ENCODE measurements around the gene ACBD7.

The ACBD7 gene

DNA sequence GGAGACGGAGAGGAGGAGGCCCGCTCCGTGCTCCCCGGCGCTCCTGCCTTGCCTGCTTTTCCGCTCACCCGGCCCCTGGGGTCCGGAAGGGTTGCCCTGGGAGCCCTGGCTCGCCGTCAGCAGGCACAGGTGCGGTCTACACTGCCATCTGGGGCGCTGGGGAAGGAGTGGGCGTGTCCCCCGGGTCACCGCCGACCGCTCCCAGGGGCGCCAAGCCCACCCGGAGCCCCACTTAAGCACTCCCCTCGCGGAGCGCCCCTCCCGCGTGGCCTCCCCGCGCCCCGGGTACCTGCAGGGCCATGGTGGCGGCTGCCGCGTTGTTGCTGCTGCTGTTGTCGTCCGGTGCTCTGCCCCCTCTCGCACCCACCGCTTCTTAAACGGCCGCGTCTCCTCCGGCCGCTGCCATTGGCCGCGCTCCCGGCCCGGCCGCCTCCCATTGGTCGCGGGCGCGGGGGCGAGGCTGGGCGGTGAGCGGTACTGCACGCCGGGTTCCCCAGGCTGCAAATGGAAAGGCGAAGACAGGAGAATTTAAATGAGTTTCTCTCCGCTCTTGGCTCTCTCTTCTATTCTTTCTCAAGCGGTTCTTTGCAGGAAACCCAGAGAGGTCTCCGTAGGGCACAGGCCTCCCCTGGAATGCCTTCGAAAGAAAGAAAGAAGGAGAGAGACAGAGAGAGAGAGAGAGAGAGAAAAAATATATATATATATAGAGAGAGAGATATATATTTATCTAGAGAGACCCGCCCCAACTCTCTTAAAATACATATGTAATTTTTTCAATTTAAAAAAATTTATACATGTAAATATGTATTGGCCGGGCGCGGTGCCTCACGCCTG lies at the start of gene ACBD7:
Gene ACBD7 (minus strand): TSS at position 349 of the 834 bp plus-strand sequence. CDS start 48 bp downstream, at position 301.
- DNase-seq (ENCODE audit: low read depth) = peak; percentile 79

DNA sequence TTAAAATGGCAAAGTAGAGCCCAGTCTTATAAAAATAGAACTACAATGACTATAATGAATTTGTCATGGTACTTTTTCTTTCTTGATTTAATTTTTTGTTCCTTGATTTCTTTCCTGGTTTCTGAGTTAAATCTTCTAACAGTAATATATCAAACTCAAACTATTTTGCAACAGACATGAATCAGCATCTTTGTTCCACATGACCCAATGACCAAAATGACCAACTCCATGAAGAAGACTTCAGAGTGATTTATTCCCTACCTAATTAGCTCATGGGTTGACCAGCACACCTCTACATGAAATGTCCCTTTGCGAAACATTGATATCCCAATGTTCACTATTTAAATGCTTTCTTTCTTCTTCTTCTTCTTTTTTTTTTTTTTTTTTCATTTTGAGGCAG lies 49.1 kb upstream of the ACBD7 start:
- DNase-seq (ENCODE audit: low read depth) = no peak

DNA sequence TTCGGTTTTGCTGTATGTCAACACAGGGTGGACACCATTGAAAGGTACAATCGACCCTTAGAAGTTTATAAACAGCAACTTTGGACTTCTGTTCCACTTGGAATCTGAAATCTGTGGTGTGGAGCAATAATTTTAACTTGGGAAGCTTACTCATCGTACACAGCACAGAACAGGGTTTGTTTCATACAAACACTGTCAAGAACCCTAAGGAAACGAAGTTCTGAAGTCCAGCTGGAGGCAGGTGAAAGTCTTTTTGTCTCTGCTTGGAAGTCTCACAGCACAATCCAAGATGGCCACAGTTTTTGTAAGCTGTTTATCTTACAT lies 48.4 kb upstream of the ACBD7 start:
- DNase-seq (ENCODE audit: low read depth) = no peak

DNA sequence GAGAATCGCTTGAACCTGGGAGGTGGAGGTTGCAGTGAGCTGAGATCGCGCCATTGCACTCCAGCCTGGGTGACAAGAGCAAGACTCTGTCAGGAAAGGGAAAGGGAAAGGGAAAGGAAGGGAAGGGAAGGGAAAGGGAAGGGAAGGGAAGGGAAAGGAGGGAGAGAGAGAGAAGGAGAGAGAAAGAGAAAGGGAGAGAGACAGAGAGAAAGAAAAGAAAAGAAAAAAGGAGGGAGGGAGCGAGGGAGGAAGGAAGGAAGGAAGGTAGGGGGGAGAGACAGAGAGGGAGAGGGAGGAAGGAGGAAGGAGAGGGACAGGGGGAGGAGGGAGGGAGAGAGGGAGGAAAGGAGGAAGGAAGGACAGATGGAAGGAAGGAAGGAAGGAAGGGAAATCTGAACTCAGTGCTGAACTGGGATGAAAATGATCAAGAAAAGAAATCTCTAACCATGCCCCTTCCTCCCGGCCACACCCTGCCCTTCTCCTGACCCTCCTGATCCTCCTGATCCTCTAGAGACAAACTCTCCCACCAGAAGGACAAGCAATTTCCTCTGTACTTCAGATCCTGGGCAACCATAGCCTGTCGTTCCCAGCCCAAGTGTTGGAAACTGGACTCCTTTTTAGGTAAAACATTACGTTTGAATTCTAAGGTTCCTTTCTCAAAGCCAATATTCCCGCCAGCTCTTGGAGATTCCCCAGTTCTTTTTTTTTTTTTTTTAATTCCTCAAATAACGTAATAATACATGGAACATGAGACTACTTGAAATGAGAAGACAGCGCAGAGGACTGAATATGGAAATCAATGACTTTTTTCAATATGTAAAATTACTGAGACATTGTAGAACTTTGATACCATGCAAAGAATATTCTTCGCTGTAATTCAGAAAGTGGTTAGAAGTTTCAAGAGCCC lies 47.8 kb upstream of the ACBD7 start:
- no peak for DNase-seq (ENCODE audit: low read depth)

DNA sequence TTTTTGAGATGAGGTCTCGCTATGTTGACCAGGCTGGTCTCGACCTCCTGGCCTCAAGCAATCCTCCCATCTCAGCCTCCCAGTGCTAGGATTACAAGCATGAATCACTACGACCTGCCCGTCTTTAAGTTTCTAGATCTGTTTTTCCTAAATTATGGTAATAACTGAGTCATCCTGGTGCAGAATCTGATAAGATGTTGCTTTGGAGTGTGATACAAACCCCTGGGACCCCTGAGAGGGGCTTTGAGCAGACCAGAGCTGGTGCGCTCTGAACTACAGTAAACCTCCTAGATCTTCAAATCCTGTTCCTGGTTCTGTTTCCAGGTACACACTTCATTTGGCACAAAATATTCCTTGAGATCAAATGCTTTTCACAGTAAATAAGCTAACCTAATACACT lies 42.8 kb upstream of the ACBD7 start:
- DNase-seq (ENCODE audit: low read depth) = no peak

DNA sequence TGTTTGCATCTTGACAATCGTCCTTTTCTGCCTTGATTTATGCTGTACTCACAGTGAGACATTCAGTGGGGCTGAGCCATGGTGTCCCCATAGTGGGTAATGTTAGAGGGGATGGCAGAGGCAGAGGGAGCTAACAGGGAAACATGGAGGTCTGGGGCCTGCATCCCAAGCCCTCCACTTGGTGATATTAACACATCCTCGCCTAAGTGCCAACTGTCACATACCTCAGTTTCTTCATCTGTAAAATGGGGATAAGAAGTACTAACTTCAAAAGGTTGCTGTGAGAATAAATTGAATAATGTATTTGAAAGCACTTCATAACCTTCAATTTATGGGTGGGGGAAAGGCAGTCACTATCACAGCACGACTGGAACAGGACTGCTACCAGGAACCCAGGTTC lies 36.3 kb upstream of the ACBD7 start:
- DNase-seq (ENCODE audit: low read depth) = no peak

DNA sequence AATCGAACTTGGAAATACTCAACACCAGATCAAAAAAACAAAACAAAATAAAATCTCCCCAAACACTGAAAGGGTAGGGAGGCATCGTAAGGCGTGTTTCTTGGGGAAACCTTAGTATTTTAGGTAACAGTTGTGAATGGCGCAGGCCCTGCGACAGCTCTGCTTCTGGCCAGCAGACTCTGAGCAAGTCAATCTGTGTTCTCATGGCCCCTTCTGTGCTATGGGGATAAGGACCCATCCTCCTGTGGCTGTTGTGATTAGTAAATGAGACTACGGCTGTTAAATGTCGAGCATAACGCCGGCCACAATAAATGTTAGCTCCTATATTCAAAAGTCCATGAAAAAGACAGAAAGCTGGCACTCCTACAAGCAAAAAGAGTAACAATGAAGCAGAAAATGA lies 35.6 kb upstream of the ACBD7 start:
- no peak for DNase-seq (ENCODE audit: low read depth)

DNA sequence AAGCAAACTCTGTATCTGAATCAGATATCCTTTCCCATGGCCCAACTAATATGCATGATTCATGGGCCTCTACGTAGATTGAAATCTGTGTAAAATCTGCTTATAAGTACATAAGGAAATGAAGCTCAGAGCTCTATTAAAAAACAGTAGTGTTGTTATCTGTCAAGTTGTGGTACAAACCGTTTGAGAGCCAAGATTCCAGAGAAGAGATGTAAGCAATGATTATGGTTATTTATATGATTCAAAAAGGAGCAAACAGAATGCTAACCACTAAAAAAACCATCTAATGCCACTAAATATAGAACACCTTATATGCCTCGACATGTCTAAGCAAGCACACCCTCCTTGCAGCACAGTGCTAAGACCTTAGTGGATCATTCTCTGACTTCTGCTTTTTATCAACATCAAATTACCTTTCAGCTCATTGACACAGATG lies 35.2 kb upstream of the ACBD7 start:
- no peak for DNase-seq (ENCODE audit: low read depth)

DNA sequence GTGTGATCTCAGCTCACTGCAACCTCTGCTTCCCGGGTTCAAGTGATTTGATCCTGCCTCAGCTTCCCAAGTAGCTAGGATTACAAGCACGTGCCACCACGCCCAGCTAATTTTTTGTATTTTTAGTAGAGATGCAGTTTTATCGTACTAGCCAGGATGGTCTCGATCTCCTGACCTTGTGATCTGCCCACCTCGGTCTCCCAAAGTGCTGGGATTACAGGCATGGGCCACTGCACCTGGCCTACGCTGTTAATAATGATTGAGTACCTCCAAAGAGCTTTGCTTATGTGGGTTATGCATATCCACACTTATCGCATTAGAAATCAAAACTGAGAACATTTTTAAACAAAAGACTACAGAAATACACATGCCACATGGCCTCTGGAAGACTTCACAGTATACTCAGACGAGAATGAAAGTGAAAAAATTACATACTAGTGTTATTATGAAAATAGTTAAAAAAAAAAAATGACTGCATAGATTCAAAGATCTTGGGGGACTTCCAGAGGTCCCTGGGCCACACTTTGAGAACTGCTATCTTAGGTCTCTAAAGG lies 34.0 kb upstream of the ACBD7 start:
- DNase-seq (ENCODE audit: low read depth) = no peak

DNA sequence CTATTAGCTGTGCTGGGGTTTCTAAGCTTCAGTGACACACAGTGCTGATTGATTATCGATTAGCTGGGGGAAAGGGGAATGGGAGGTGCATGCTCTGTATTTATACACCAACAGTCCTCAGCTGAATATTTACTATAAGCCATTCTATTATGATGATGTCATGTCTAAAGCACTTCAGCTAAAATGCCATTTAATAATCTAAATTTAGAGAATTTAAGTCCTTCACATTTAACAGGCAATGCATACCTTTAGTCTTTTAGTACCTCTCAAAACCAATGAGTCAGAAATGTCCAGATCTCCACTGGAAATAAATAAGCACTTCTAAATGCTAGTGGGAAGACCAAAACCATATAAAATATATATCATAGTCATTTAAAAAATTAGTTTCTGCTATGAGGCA lies 33.1 kb upstream of the ACBD7 start:
- no peak for DNase-seq (ENCODE audit: low read depth)

DNA sequence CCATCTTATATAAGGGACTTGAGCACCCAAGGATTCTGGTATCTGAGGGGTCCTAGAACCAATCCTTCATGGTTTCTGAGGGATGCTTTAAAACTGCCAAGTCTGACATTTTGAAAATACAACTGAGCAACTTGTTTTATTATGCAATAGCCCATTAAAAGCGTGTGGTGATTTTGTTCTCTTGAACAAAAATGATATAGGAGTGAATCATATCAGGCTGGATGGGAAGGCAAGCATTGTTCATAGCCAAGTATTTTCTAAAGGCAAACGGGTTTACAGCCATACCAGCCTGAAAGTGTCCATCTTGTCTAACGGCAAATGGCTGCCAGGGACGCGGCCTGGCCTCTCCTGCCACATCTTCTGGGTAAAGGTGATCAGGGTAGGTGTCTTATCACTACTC lies 31.9 kb upstream of the ACBD7 start:
- DNase-seq (ENCODE audit: low read depth) = no peak

DNA sequence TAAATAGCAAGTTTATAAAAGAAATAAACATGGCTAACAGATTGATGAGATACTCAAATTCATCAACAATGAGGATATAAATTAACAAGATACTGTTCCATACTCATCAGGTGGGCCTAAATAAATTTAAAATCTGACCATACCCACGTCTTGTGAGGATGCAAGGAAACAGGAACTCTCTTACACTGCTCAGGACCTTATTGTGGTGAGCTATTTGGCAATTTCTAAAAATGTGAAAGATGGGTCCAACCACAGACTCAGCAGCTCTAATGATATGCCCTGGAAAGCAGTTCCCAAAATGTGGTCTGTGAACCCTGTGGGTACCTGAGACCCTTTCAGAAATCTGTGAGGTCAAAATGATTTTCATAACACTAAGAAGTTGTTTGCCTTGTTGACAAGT lies 30.0 kb upstream of the ACBD7 start:
- no peak for DNase-seq (ENCODE audit: low read depth)

DNA sequence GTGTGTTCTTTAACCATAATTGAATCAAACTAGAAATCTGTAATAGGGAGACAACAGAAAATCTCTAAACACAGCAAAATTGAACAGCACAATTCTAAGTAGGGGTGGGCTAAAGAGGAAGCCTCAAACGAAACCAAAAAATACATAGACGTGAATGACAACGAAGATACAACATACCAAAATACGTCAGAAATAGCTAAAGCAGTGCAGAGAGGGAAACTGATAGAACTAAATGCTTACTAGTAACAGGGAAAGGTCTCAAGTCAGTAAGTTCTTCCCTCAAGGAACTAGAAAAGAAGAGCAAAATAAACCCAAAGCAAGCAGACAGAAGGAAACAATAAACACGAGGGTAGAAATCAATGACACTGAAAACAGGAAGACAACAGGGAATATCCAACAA lies 27.6 kb upstream of the ACBD7 start:
- no peak for DNase-seq (ENCODE audit: low read depth)

DNA sequence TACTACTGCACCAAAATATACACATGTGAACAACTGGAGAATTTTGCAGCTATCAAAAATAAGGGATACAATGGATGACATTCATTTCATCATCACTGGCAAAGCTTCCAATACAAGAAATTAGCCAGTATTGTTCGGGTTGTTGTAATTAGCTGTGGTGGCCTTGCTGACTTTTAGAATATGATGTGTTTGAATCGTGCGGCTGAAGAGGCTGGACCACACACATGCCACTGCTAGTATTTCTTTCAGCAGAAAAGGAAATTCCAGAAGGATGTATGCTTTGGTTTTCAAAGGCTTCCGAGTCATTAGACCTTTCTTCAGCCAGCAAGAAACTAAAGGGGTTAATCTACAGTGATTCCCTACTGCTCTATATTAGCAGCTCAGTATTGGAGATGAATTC lies 25.2 kb upstream of the ACBD7 start:
- DNase-seq (ENCODE audit: low read depth) = no peak

DNA sequence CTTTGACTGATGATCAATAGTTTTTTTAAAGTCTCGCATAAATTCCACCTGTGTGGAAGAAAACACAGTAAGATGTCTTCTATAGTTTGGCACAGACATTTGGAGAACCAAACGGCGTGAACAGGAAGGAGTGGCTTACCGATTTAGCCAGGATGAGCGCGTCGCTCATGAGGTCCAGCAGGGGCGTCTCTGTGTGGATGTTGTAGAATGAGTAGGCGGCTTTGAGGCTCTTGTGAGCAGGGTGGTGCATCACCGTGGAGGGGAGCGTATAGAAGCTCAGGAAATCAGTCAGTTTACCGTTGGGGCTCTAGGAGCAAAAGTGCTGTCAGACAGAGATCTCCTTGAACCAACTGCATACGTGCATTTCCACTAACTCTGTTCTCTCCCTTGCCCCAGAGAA lies 24.1 kb upstream of the ACBD7 start:
- DNase-seq (ENCODE audit: low read depth) = no peak

DNA sequence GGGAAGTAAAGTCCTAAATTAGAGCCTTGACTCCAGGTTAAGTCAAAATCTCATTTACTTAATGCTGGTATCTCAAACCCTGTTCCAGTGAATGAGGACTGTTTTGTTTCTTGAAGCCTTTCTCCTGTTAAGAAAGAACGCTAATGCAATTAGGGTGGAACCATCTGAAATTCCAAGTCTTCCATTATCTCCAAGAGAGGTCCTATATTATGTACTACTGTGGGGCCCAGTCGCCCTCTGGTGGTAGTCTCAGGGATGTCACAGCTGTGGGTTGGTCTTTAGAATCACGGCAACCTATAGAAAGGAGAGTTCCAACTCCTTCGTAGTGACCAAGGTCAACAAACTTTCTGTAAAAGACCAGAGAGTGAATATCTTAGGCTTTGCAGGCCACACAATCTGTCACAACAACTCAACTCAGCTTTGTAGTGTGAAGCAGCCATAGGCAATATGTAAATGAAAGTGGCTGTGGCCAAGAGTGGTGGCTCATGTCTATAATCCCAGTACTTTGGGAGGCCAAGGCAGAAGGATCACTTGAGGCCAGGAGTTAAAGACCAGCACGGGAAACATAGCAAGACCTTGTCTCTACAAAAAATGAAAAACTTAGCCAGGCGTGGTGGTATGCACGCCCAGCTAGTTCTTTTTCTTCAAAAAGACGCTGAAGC lies 17.9 kb upstream of the ACBD7 start:
- DNase-seq (ENCODE audit: low read depth) = peak; percentile 56

DNA sequence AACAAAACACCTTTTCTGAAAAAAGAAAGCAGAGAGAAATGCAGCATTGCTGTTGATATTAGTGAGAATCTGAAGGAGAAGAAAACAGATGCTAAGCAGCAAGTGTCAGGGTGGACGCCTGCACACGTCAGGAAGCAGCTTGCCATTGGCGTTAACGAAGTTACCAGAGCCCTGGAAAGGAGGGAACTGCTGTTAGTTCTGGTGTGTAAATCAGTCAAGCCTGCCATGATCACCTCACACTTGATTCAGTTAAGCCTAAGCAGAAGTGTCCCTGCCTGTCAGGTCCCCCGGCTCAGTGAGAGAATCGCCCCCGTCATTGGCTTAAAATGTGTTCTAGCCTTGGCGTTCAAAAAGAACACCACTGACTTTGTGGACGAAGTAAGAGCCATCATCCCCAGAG lies 14.9 kb upstream of the ACBD7 start:
- no peak for DNase-seq (ENCODE audit: low read depth)

DNA sequence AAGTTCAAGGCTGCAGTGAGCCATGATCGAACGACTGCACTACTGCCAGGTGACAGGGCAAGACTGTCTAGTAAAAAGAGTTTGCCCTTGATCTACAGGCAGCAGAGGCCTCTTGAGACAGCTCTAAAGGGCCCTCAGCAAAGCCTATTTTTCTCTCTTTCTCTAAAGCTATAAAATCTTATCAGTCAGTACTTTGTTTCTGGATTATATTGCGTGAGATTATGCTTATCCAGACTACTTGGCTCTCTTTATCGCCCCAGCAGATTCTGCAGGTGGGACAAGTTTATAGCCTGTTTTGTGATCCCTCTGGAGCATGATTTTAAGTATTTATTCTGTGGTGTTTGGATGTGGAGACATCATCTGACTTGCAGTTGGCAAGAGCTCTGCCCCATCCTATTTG lies 11.3 kb upstream of the ACBD7 start:
- DNase-seq (ENCODE audit: low read depth) = no peak

DNA sequence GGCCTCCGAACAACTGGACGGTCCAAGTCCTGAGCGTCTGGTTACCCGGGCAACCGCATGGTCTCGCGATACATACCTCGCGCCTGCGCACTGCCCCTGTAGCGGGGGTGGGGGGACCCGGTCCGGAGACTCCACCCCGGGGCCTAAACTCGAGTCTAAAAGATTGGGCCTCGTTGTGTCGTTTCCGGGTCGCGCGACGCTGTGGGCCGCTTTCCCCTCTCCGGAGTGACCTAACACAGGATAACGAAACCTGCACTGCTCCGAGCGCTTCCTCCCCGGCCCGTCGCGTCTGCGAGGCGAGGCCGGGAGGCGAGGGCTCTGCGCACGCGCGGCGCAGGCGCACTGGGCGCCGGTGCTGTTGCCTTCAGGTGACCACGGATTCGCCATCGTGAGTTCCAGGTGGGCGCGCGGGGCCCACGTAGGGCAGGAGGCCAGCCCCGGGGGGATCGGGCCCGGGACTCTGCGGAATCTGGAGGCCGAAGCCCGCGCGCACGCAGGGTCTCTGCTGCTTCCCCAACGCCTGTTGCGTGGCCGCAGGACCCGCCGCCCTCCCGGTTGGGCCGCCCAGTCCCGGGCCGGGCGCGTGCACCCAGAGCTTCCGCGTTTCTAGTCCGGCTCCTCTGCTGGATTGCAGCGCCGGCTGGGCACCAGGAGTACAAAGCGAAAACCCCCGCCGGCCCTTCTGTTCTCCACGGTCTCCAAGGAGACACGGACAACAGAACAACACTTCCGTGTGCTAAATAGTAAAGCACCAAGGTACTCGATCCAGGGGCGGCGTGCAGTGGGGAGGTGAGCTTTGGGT lies 8.6 kb upstream of the ACBD7 start, which contains the start of gene RPP38:
Gene RPP38 (plus strand): TSS at position 345 of the 802 bp plus-strand sequence. CDS start 5,960 bp downstream, outside the sequence.
- DNase-seq (ENCODE audit: low read depth) = peak; percentile 95

DNA sequence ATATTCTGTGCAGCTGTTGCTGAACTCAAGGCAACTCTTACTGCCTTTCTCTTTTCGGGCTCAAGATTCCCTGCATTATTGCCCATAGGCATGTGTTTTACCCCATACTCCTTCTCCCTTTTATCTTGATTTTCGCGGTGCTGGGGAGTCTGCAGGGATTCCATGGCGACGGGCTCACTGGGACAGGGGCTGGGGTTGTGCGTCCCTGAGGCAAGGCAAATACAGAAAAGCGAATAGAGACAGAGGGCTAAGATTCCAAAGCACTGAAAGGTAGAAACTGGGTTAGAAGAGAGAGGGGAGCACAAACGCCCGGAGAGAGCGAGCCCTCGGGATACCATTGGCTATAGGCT lies 8.1 kb upstream of the ACBD7 start:
- DNase-seq (ENCODE audit: low read depth) = no peak

DNA sequence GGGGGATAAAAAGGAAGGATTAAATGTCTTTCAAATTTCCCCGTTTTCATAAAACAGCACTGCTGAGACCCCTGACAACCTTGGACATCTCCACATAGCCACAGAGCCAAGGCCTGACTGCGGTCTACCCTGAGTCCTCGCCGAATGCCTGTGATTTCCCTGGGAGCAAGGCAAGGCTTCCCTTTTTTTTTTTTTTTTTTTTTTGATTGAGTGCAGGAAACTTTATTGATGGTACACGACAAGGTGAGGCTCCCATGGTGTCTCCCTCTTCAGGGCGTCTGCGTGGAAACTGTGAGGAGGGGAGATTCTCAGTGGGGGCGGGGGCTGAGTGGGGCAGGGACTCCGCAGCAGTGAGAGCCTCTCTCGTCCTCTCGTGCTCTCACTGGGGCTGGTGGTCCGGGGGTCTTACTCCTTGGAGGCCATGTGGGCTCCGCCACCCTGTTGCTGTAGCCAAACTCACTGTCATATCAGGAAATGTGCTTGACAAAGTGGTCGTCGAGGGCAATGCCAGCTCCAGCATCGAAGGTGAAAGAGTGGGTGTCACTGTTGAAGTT lies 4.4 kb upstream of the ACBD7 start:
- no peak for DNase-seq (ENCODE audit: low read depth)
